22Rv1 (cell line): ENCODE data around the gene BEST1.

Experiments
- CTCF ChIP-seq: fragments of 450-650 bp; IDR thresholded peaks from 2 replicates; pipeline ENCODE4 v1.5.1; 2017; ENCODE audit warnings: mild to moderate bottlenecking
- ZFX ChIP-seq: fragments of 450-650 bp; IDR thresholded peaks from 2 replicates; pipeline ENCODE4 v1.6.1; 2017; ENCODE audit warnings: antibody characterized with exemption, borderline replicate concordance

GRCh38 chr11:61983419-61983818, 33.3 kb downstream of the BEST1 start:
- TF ChIP-seq CTCF, result no peak
- no peak for TF ChIP-seq ZFX
